ENCODE measurements around the gene DENND2A. TPM values are rescaled to one million over a fixed set of nuclear protein-coding genes. Genes with fewer than 3 reads are reported as not detected.

Gene DENND2A
- total and polyA plus RNA-seq, 11 donors, result 4.6 to 17.9 (median 10.0) TPM

DNA sequence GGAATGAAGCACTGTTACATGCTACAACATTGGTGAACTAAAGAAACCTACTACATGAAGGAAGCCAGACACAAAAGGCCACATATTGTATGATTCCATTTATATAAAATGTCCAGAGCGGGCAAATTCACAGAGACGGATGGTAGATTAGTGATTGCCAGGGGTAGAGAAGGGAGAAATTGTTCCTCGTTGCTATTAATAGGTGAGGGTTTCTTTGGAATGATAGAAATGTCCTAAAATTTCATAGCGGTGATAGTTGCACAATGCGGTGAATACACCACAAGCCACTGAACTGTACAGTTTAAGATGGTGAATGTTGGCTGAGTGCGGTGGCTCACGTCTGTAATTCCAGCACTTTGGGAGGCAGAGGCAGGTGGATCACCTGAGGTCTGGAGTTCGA, 29.0 kb downstream of the DENND2A start:
- WGBS, 4 donors, result 86 to 92% (median 90%) methylated on average over 8 of the region's 8 CpGs
- no peak for DNase-seq
- H3K9me3 ChIP-seq, result no peaks in the 10 kb centered on the region
- intact Hi-C loops (cut with DNase I), result loop anchor here in 1 of 10 donors (2.0 kb wide), 1 partner anchor 29 kb away; the partner anchor contains the start of gene DENND2A
- no peaks in the 10 kb centered on the region for H3K36me3 ChIP-seq
- H3K27ac ChIP-seq, result peak overlapping the region in 2 of 12 donors; percentile 42 to 53
- no peak for ATAC-seq
- H3K4me1 ChIP-seq, result peaks cover 7 to 54% (median 31%) of the 10 kb centered on the region in 12 donors
- TF ChIP-seq, protein P1, sequence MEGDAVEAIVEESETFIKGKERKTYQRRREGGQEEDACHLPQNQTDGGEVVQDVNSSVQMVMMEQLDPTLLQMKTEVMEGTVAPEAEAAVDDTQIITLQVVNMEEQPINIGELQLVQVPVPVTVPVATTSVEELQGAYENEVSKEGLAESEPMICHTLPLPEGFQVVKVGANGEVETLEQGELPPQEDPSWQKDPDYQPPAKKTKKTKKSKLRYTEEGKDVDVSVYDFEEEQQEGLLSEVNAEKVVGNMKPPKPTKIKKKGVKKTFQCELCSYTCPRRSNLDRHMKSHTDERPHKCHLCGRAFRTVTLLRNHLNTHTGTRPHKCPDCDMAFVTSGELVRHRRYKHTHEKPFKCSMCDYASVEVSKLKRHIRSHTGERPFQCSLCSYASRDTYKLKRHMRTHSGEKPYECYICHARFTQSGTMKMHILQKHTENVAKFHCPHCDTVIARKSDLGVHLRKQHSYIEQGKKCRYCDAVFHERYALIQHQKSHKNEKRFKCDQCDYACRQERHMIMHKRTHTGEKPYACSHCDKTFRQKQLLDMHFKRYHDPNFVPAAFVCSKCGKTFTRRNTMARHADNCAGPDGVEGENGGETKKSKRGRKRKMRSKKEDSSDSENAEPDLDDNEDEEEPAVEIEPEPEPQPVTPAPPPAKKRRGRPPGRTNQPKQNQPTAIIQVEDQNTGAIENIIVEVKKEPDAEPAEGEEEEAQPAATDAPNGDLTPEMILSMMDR (IDR thresholded peaks at IDR 0.05), result no peak
- TF ChIP-seq POLR2A (IDR thresholded peaks at IDR 0.05), result no peak
- H3K27me3 ChIP-seq, result no peaks in the 10 kb centered on the region
- H3K4me3 ChIP-seq, result no peak overlapping the region

DNA sequence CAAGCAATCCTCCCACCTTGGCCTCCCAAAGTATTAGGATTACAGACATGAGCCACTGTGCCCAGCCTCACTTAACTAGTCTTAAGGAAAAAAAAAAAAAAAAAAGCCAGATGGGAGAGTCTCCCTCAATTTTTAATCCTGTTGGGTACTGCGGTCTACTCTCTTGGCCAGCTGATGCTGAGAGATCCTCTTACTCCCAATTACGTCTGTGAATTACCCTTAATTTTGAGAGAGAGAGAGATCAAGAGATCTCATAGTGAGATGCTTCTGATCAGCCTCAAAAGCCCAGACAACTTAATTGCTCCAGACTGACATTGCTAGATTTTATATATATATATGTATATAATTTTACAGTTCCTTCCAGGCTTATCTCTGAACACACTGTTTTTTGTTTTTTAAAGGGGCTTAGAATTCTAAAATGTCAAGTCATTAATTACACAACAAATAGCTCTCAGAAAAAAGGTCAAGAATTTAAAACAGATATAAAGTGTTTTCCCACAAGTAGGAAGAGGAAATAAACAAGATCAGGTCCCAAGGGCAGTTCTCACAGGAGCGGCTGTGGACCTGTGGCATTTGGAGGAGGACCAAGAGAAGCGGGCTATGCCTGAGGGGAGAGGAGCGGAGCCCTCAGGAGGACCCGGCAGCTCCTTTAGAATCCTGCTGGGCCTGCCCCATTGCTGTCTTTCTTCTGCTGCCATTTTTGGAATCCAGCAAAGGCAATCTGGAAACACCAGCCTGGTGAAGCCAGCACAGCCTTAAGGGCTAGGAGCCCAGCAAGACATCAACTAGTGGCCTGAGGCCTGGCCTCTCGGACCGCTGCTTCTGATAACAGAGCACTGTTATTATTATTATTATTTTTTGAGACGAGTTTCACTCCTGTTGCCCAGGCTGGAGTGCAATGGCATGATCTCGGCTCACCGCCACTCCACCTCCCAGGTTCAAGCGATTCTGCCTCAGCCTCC, 30.1 kb downstream of the DENND2A start:
- peak in 2 of 4 donors; percentile 17 to 42 for ATAC-seq
- Histone ChIP-seq H3K9me3 (no peaks in the 10 kb centered on the region), H3K27me3 (no peaks in the 10 kb centered on the region), H3K27ac (peak overlapping the region in 11 of 12 donors; percentile 9 to 62 (median 43)), H3K4me1 (peaks cover 7 to 57% (median 32%) of the 10 kb centered on the region in 12 donors), H3K36me3 (no peaks in the 10 kb centered on the region), H3K4me3 (no peak overlapping the region)
- intact Hi-C loops (cut with DNase I), result loop anchor here in 1 of 10 donors (2.0 kb wide), 1 partner anchor 30 kb away; the partner anchor contains the start of gene DENND2A
- WGBS, 4 donors, result 58 to 72% (median 64%) methylated on average over 12 of the region's 12 CpGs
- TF ChIP-seq POLR2A (IDR thresholded peaks at IDR 0.05), result no peak
- TF ChIP-seq, protein P1 (IDR thresholded peaks at IDR 0.05), result no peak
- DNase-seq, result peak in 1 of 5 donors; percentile 34

DNA sequence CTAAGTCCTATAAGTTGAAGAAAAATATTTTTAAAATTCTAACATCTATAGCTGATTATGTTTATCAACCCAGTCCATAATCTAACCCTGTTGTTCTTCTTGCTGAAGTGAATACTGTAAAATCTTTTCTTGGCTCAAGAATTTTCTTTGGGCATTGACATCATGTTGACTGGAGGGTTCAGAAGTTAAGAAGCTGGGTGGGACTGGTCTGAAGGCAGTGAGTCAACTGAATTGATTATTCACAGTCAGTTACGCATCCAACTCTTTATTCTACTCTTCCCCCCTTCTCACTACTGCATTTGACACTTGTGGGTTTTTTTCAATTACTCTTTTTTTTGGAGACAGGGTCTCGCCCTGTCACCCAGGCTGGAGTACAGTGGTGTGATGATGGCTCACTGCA, 31.0 kb downstream of the DENND2A start:
- DNase-seq (no peak), ATAC-seq (no peak)
- WGBS, 4 donors, result 88 to 95% (median 93%) methylated on average over 2 of the region's 2 CpGs
- no peaks in the 10 kb centered on the region for H3K9me3 ChIP-seq
- peaks cover 7 to 61% (median 33%) of the 10 kb centered on the region in 12 donors for H3K4me1 ChIP-seq
- H3K27me3 ChIP-seq, result no peaks in the 10 kb centered on the region
- no peak overlapping the region for H3K4me3 ChIP-seq
- TF ChIP-seq, protein P1 (IDR thresholded peaks at IDR 0.05), result no peak
- no peak for TF ChIP-seq POLR2A (IDR thresholded peaks at IDR 0.05)
- peak overlapping the region in 9 of 12 donors; percentile 1 to 58 (median 34) for H3K27ac ChIP-seq
- intact Hi-C loops (cut with DNase I), result loop anchor here in 2 of 10 donors (2.0 to 5.0 kb wide), 2 partner anchors 31 to 33 kb away; partner anchors contain the start of gene DENND2A (in 2 of the 2)
- no peaks in the 10 kb centered on the region for H3K36me3 ChIP-seq
